ENCODE data around the gene SNCG. TPM values are rescaled to one million over a fixed set of nuclear protein-coding genes. Genes with fewer than 3 reads are reported as not detected.

SNCG gene
- total RNA-seq, 1 experiment from 2014 or later, result 5.5 TPM

DNA sequence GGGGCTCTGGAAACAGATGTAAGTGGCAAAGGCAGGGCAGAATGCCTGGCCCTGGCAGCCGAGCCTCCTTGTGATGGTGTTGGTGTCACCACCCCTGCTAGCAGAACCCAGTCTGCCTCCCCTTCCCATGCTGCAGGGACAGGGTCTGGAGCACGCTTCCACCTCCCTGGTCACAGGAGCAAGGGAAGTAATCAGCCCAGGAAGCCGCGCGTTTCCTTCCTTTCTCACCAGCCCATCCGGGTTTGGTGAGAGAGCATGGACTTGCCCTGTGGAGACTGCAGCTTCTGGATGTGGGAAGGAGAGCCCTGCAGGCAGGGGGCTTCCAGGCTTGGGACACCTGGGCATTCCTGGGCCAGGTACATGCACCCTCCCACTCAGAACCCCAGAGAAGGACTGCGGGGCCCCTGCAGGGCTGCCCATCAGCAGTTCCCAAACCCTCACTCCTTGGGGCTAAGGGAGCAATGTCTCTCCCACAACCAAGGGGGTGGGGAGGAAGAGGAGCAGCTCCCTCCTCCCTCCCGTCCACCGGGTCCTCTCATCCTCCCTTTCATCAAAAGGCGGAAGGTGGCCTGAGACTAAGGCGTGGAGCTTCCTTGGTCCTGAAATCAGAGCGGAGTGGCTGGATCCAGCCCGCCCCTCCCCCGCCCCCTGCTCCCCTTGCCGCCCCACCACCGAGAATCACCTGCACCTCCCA is 2.8 kb upstream of the SNCG start:
- peaks cover 16 to 25% (median 20%) of the 10 kb centered on the region in 3 experiments for H3K36me3 Mint-ChIP-seq (ENCODE audit: insufficient read depth in 1 of 3, low read depth in 3 of 3)
- peak; percentile 41 for DNase-seq
- Histone ChIP-seq H2BK15ac (ENCODE audit: low read depth, low read length) (no peak overlapping the region), H4K5ac (ENCODE audit: insufficient read length, low read depth, low read length) (no peak overlapping the region), H4K91ac (ENCODE audit: insufficient read length, low read depth, low read length) (no peak overlapping the region), H3K23me2 (ENCODE audit: insufficient read length, low read depth, low read length, poor library complexity, severe bottlenecking) (no peaks in the 10 kb centered on the region), H2AFZ (ENCODE audit: low read length) (no peak overlapping the region), H3T11ph (ENCODE audit: low read length) (no peak overlapping the region), H3K18ac (ENCODE audit: insufficient read length, low read depth, low read length) (no peak overlapping the region), H3K56ac (ENCODE audit: insufficient read length, low read depth, low read length) (no peak overlapping the region), H3K9me3 (ENCODE audit: control insufficient read depth, low read depth, low read length) (peaks cover 6% of the 10 kb centered on the region), H2BK12ac (ENCODE audit: insufficient read length, low read depth, low read length) (no peak overlapping the region), H3K27ac (ENCODE audit: insufficient read length, low read depth, low read length) (no peak overlapping the region), H3K27me3 (ENCODE audit: insufficient read depth, low read length) (no peaks in the 10 kb centered on the region), H3K79me2 (ENCODE audit: insufficient read depth, low read length) (no peaks in the 10 kb centered on the region), H3K14ac (ENCODE audit: insufficient read depth, low read length) (no peak overlapping the region), H3K9ac (ENCODE audit: extremely low read depth, insufficient read length, low read length) (no peak overlapping the region), H4K20me1 (ENCODE audit: control insufficient read depth, insufficient read depth, insufficient read length) (no peaks in the 10 kb centered on the region), H2AK5ac (ENCODE audit: insufficient read length, low read length) (no peak overlapping the region), H3K79me1 (ENCODE audit: insufficient read depth, low read depth, low read length, poor library complexity, severe bottlenecking) (no peaks in the 10 kb centered on the region), H3K4ac (ENCODE audit: low read depth, low read length) (no peak overlapping the region), H4K8ac (replicated peaks; ENCODE audit: insufficient read length, low read depth, low read length) (no peak overlapping the region), H2BK120ac (ENCODE audit: low read depth, low read length, poor library complexity, severe bottlenecking) (no peak overlapping the region), H2BK5ac (ENCODE audit: insufficient read length, low read length) (no peak overlapping the region), H2BK20ac (ENCODE audit: low read depth, low read length, poor library complexity, severe bottlenecking) (no peak overlapping the region), H3K4me1 (ENCODE audit: insufficient read depth, low read length) (peaks cover 11% of the 10 kb centered on the region; the same call in 1 of the 2 replicates), H3K23ac (ENCODE audit: insufficient read length, low read depth, low read length) (no peak overlapping the region), H3K4me2 (ENCODE audit: insufficient read depth, insufficient read length, low read length) (no peak overlapping the region)
- peak overlapping the region in 2 of 3 experiments; percentile 49 to 97; a peak in 3 of 7 replicates for H3K27ac Mint-ChIP-seq
- H3K27me3 Mint-ChIP-seq (ENCODE audit: low read depth), result peaks cover 4% of the 10 kb centered on the region
- H3K4me3 Mint-ChIP-seq, result no peak overlapping the region
- peaks cover 44 to 53% of the 10 kb centered on the region in 2 experiments for H3K4me1 Mint-ChIP-seq
- no CpG with 5 or more reads among the region's 16 CpGs for whole genome bisulfite sequencing (ENCODE audit: extremely low coverage, insufficient read length, low lambda C conversion rate)
- TF ChIP-seq CTCF (conservative IDR thresholded peaks at IDR 0.05), result no peak
- H3K9me3 Mint-ChIP-seq, result peaks cover 19 to 30% of the 10 kb centered on the region in 2 experiments
